ENCODE data around the gene BYSL. TPM values are rescaled to one million over a fixed set of nuclear protein-coding genes. Genes with fewer than 3 reads are reported as not detected.

Gene BYSL
- total RNA-seq, 1 donor from 2014 or later = 16.9 TPM

- no peaks in the 10 kb centered on the region for H3K27me3 ChIP-seq (ENCODE audit: control insufficient read depth, insufficient read depth, low read length)
- TF ChIP-seq CTCF (IDR thresholded peaks at IDR 0.05; ENCODE audit: insufficient read depth, low read length, poor library complexity, severe bottlenecking) = no peak
- no peaks in the 10 kb centered on the region for H3K36me3 ChIP-seq (ENCODE audit: control insufficient read depth, insufficient read depth, low read length)
- DNase-seq (ENCODE audit: low read depth) = no peak
- H3K4me3 ChIP-seq (ENCODE audit: low read depth, low read length) = no peak overlapping the region
Measured at GRCh38 chr6:41878246-41878645, 43.1 kb upstream of the BYSL start.

- Histone ChIP-seq H3K36me3 (ENCODE audit: control insufficient read depth, insufficient read depth, low read length) (no peaks in the 10 kb centered on the region), H3K4me3 (ENCODE audit: low read depth, low read length) (no peak overlapping the region), H3K27me3 (ENCODE audit: control insufficient read depth, insufficient read depth, low read length) (no peaks in the 10 kb centered on the region)
- TF ChIP-seq CTCF (IDR thresholded peaks at IDR 0.05; ENCODE audit: insufficient read depth, low read length, poor library complexity, severe bottlenecking) = no peak
- DNase-seq (ENCODE audit: low read depth) = no peak
Measured at GRCh38 chr6:41878961-41879405, 42.3 kb upstream of the BYSL start.

- DNase-seq (ENCODE audit: low read depth) = no peak
- Histone ChIP-seq H3K36me3 (ENCODE audit: control insufficient read depth, insufficient read depth, low read length) (no peaks in the 10 kb centered on the region), H3K4me3 (ENCODE audit: low read depth, low read length) (no peak overlapping the region), H3K27me3 (ENCODE audit: control insufficient read depth, insufficient read depth, low read length) (no peaks in the 10 kb centered on the region)
- no peak for TF ChIP-seq CTCF (IDR thresholded peaks at IDR 0.05; ENCODE audit: insufficient read depth, low read length, poor library complexity, severe bottlenecking)
Measured at GRCh38 chr6:41881506-41881905, 39.8 kb upstream of the BYSL start.

- DNase-seq (ENCODE audit: low read depth) = no peak
- no peak for TF ChIP-seq CTCF (IDR thresholded peaks at IDR 0.05; ENCODE audit: insufficient read depth, low read length, poor library complexity, severe bottlenecking)
- Histone ChIP-seq H3K4me3 (ENCODE audit: low read depth, low read length) (no peak overlapping the region), H3K27me3 (ENCODE audit: control insufficient read depth, insufficient read depth, low read length) (no peaks in the 10 kb centered on the region), H3K36me3 (ENCODE audit: control insufficient read depth, insufficient read depth, low read length) (no peaks in the 10 kb centered on the region)
Measured at GRCh38 chr6:41884957-41885356, 36.3 kb upstream of the BYSL start.

GRCh38 chr6:41885930-41886329 is 35.4 kb upstream of the BYSL start:
- no peak for DNase-seq (ENCODE audit: low read depth)
- no peak overlapping the region for H3K4me3 ChIP-seq (ENCODE audit: low read depth, low read length)
- TF ChIP-seq CTCF (IDR thresholded peaks at IDR 0.05; ENCODE audit: insufficient read depth, low read length, poor library complexity, severe bottlenecking) = no peak
- H3K36me3 ChIP-seq (ENCODE audit: control insufficient read depth, insufficient read depth, low read length) = no peaks in the 10 kb centered on the region
- H3K27me3 ChIP-seq (ENCODE audit: control insufficient read depth, insufficient read depth, low read length) = no peaks in the 10 kb centered on the region

- Histone ChIP-seq H3K4me3 (ENCODE audit: low read depth, low read length) (no peak overlapping the region), H3K36me3 (ENCODE audit: control insufficient read depth, insufficient read depth, low read length) (no peaks in the 10 kb centered on the region), H3K27me3 (ENCODE audit: control insufficient read depth, insufficient read depth, low read length) (no peaks in the 10 kb centered on the region)
- TF ChIP-seq CTCF (IDR thresholded peaks at IDR 0.05; ENCODE audit: insufficient read depth, low read length, poor library complexity, severe bottlenecking) = no peak
- no peak for DNase-seq (ENCODE audit: low read depth)
Measured at GRCh38 chr6:41887331-41887751, 34.0 kb upstream of the BYSL start.
